Thoracic aorta (tissue), 2 donors: Measurements from ENCODE around the gene GALNT2. TPM values are rescaled to one million over a fixed set of nuclear protein-coding genes. Genes with fewer than 3 reads are reported as not detected.

Experiments
- ATAC-seq: fragments of 150-250 bp; one replicate; pipeline ENCODE4 v1.8.0; 2017; ENCODE audit warnings: low read depth; ENCODE audit not compliant: insufficient number of reproducible peaks, low FRiP score
- DNase-seq: peaks from one replicate; pipeline ENCODE4 v3.0.0-alpha.2; 2020; ENCODE audit warnings: low spot score
- H3K27ac ChIP-seq, 2 donors: fragments of 200-600 bp; sonication (generic); 1 replicate in 1 of 2; 2 replicates in 1 of 2; pipeline ENCODE4 v1.5.1; 2016; ENCODE audit warnings: mild to moderate bottlenecking in 2 of 2, moderate library complexity in 2 of 2
- H3K27me3 ChIP-seq: fragments of 200-600 bp; sonication (generic); replicated peaks from 2 replicates; pipeline ENCODE4 v1.6.0; 2016; ENCODE audit warnings: mild to moderate bottlenecking; ENCODE audit not compliant: insufficient read depth
- H3K36me3 ChIP-seq: fragments of 200-600 bp; sonication (generic); one replicate; pipeline ENCODE4 v1.5.1; 2016
- H3K4me1 ChIP-seq, 2 donors: fragments of 200-600 bp; sonication (generic); 1 replicate in 1 of 2; 2 replicates in 1 of 2; pipeline versions ENCODE4 v1.5.1 to v1.6.0; 2016; ENCODE audit warnings: low read depth in 2 of 2, mild to moderate bottlenecking in 1 of 2; ENCODE audit not compliant: control insufficient read depth in 1 of 2
- H3K4me3 ChIP-seq: fragments of 200-600 bp; sonication (generic); 2 replicates; pipeline ENCODE4 v1.5.1; 2016; ENCODE audit warnings: mild to moderate bottlenecking
- H3K9me3 ChIP-seq: fragments of 200-600 bp; sonication (generic); 2 replicates; pipeline ENCODE4 v1.5.1; 2016
- CTCF ChIP-seq: fragments of 200-600 bp; sonication (generic); IDR thresholded peaks from one replicate; pipeline ENCODE4 v1.5.1; 2019; ENCODE audit warnings: antibody characterized with exemption
- total RNA-seq, 2 donors: library from RNA; depleted of rRNA; stranded (reverse); fragments of >200 nt; gene quantifications; one replicate each; pipeline versions ENCODE4 v1.1.0 to v1.2.3, GENCODE V29; 2016

Gene GALNT2
- total RNA-seq, 2 donors from 2014 or later: 113 to 148 TPM

DNA sequence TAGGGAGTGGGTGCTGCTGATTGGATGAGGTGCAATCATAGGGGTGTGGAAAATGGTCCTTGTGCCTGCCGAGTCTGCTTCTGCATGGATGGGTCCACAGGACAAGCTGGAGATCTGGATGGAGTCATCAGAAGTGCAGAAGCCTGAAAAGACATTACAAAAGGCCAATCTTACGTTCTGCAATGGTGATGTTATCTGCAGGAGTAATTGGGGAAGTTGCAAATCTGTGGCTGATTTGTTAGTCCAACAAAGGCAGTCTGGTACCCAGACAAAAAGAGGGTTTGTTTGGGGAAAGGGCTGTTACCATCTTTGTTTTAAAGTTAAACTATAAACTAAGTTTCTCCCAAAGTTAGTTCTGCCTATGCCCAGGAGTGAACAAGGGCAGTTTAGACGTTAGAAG lies 192.6 kb downstream of the GALNT2 start:
- peaks cover 30% of the 10 kb centered on the region for H3K36me3 ChIP-seq

GRCh38 chr1:230260831-230261230 lies 193.8 kb downstream of the GALNT2 start:
- Histone ChIP-seq H3K9me3 (no peaks in the 10 kb centered on the region), H3K27me3 (no peaks in the 10 kb centered on the region), H3K36me3 (peaks cover 32% of the 10 kb centered on the region), H3K4me1 (peaks cover 0 to 43% of the 10 kb centered on the region in 2 donors), H3K4me3 (no peak overlapping the region), H3K27ac (peak overlapping the region in 1 of 2 donors; percentile 54)
- DNase-seq (no peak), ATAC-seq (no peak)
- TF ChIP-seq CTCF: no peak

More for the DNA sequence above, 192.6 kb downstream of the GALNT2 start:
- H3K4me1 ChIP-seq: peaks cover 0 to 39% of the 10 kb centered on the region in 2 donors
- ATAC-seq: no peak
- H3K4me3 ChIP-seq: no peak overlapping the region
- H3K27me3 ChIP-seq: no peaks in the 10 kb centered on the region
- no peak for DNase-seq
- no peak for TF ChIP-seq CTCF
- H3K9me3 ChIP-seq: no peaks in the 10 kb centered on the region
- no peak overlapping the region for H3K27ac ChIP-seq

GRCh38 chr1:230261928-230262650 lies 195.1 kb downstream of the GALNT2 start:
- H3K4me1 ChIP-seq: peaks cover 3 to 50% of the 10 kb centered on the region in 2 donors
- DNase-seq: no peak
- peak overlapping the region; percentile 39 for H3K4me3 ChIP-seq
- TF ChIP-seq CTCF: no peak
- H3K27me3 ChIP-seq: no peaks in the 10 kb centered on the region
- peak overlapping the region; percentile 54 to 65 for H3K27ac ChIP-seq
- H3K9me3 ChIP-seq: no peaks in the 10 kb centered on the region
- no peak for ATAC-seq
- H3K36me3 ChIP-seq: peaks cover 32% of the 10 kb centered on the region

- H3K27ac ChIP-seq: peak overlapping the region in 1 of 2 donors; percentile 11
- H3K4me1 ChIP-seq: peaks cover 3 to 58% of the 10 kb centered on the region in 2 donors
- TF ChIP-seq CTCF: no peak
- H3K4me3 ChIP-seq: no peak overlapping the region
- no peak for ATAC-seq
- H3K27me3 ChIP-seq: no peaks in the 10 kb centered on the region
- peaks cover 32% of the 10 kb centered on the region for H3K36me3 ChIP-seq
- no peak for DNase-seq
- no peaks in the 10 kb centered on the region for H3K9me3 ChIP-seq
Measured at GRCh38 chr1:230262867-230263567, 196.0 kb downstream of the GALNT2 start.

DNA sequence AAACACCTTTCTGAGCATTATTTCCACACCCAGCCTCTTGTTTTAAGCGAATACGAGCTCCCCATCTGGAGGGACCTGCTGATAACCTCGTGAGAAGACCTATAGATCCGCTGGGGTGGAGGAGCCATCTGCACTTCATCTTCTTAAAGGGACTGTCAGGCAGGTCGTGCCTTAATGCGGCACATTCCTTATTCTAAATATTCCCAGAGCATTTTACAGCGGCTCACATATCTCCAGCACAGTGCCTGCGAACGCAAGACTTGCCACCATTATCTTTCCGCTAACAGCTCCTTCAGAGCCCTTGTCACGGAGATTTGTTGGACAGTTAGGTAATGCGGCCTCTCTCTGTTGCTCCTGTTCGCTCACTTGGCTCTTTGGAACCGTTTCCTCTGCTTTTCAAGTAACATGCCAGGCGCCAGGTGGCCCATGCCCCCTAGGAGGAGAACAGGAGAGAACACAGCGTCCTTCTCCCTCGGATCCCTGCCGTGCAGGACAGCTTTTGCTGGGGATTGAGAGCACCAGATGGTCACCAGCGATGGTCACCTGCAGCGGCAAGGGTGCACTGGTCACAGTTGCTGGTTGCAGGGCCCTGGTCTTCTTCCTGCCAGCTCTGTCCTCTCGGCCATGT lies 196.6 kb downstream of the GALNT2 start:
- Histone ChIP-seq H3K27me3 (no peaks in the 10 kb centered on the region), H3K9me3 (no peaks in the 10 kb centered on the region), H3K4me3 (no peak overlapping the region), H3K27ac (no peak overlapping the region), H3K4me1 (peaks cover 3 to 62% of the 10 kb centered on the region in 2 donors), H3K36me3 (peaks cover 32% of the 10 kb centered on the region)
- TF ChIP-seq CTCF: no peak
- DNase-seq (no peak), ATAC-seq (no peak)
